ENCODE results near the gene ZNF92.

- no peak for TF ChIP-seq POLR2AphosphoS5 (IDR thresholded peaks at IDR 0.05)
- TF ChIP-seq CTCF (IDR thresholded peaks at IDR 0.05): no peak
Measured at GRCh38 chr7:65381742-65382141, 8.1 kb downstream of the ZNF92 start.

All from upper lobe of left lung (tissue), 4 donors.